ENCODE data around the gene CER1. TPM values are rescaled to one million over a fixed set of nuclear protein-coding genes. Genes with fewer than 3 reads are reported as not detected.

CER1 gene, protein sequence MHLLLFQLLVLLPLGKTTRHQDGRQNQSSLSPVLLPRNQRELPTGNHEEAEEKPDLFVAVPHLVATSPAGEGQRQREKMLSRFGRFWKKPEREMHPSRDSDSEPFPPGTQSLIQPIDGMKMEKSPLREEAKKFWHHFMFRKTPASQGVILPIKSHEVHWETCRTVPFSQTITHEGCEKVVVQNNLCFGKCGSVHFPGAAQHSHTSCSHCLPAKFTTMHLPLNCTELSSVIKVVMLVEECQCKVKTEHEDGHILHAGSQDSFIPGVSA
- under 1 TPM in 8 of 12 donors, not detected in 4; 0.09 to 0.97 (median 0.27) TPM for polyA plus RNA-seq (ENCODE audit: insufficient read length in 12 of 12)
- long read RNA-seq, donor 1 = 0 reads
- long read RNA-seq, donor 2 = 0 reads
- long read RNA-seq, donor 3 = 0 reads
- long read RNA-seq, donor 4 = 0 reads
- long read RNA-seq, donor 5 = 0 reads
- long read RNA-seq, donor 6 = 0 reads
- long read RNA-seq, donor 7 = 0 reads
- long read RNA-seq, donor 8 = 0 reads
- long read RNA-seq, donor 9 = 0 reads
- long read RNA-seq, donor 10 = 0 reads
- long read RNA-seq, donor 11 = 0 reads

DNA sequence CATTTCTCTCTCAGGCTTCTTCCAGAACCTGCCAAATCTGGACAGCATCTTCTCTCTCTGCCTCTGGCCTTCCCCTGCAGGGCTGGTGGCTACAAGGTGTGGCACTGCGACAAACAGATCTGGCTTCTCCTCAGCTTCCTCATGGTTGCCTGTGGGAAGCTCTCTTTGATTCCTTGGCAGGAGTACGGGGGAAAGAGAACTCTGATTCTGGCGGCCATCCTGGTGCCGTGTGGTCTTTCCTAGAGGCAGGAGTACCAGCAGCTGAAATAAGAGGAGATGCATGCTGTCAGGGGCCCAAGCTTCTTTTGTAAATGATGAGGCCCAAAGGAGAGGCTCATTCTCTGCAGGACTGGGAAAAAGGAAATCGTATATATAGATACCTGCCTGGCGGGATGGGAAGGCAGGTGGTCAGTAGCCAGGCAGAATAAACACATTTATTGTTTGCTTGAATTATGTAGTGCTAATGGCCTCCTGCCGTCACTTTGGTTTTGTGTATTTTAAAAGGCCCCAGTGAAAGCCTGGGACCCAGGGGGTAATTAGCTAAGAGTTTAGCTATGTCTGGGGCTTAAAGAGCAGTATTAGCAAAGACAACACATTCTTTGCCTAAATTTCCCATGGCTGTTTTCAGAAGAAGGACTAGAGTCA, at the start of gene CER1:
Gene CER1, minus strand, starts transcription at position 343 of the 645 bp plus-strand sequence. Its CDS starts 61 bp downstream, at position 282.
- no peak for DNase-seq

DNA sequence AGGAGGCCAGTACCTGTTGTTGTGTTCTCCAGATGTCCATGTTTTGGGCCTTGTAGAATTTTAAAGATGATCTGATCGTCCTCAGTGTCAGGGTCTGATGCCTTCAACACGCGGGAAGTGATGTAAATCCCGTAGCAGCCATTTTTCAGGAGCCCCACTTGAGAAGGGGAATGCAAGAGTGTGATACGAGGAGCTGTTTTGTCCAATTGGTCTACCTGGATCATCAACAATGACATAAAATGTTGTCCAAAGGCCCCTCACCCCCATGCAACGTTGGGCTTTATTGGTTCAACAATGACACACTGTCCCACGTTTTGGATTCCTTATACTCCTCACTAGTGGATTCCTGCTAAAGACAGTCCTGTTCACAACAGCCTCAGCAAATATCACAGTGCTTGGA, 48.1 kb upstream of the CER1 start:
- no peak for DNase-seq

DNA sequence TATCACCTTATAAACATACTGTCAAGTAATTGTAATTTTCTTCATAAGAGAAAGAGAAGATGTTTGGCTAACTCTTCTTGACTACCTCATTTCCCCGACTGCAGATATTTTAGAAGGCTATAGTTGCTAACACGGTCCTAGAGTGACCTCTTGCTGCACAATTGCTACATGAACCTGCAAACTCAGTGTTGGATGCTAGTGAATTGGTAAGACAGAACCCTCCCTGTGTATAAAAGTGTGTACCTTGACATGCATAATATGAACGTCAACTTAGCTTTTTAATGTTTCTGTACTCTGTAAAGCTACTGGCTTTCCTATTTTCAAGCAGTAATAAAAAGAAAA, 46.7 kb upstream of the CER1 start:
- DNase-seq = peak; percentile 63

DNA sequence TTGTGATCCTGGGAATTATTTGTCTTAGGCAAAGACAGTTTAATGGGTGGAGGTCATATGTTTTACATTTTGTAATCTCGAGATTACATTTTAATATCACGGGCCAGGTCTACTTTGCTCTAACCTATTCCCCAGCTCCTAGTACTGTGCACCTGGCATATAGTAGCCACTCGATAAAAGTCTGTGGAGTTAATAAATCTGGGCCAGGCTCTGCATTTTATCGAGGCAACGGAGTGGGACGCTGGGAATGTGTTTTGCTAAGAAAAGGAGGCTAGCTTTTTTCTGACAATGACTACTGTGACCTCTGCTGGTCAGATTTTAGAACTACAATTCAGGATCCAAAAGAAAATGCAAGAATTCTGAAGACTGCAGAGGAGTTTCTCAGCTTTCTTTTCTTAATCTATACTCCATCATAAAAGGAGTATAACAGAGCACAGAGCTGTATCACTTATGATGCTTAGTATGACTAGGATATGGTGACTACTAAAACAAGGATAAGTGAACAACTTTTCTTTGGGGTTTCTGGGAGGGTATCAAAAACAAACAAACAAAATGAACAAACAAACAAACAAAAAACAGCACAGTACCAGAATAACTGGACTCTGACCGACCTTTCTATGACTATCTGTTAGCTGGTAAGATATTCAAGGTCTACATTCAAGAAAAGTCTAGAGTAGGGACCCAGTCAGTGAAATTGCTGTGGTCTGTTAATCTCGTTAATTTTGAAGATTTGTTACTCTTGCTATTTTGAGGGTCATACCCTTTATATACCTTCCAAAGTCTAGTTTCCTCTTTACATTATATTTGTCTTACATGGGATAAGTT, 46.1 kb upstream of the CER1 start:
- peak; percentile 84 for DNase-seq

DNA sequence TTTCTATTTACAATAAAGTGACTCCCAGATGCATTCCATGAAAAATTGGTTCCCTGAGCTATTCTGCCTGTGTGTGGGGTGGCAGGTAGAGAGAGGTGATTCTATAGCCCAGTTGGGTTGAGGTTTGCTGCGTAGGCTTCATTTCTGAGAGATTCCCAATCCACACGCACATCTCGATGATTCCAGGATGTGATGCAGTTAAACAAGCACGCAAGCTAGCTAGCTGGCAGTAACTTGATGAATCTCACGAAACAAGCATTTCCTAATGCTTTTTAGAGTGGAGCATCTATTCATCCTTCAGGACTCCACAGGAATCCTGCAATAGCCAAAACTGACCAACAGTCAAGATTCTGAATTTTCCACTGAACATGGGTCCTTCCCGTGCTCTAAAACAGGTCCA, 43.8 kb upstream of the CER1 start:
- DNase-seq = no peak

DNA sequence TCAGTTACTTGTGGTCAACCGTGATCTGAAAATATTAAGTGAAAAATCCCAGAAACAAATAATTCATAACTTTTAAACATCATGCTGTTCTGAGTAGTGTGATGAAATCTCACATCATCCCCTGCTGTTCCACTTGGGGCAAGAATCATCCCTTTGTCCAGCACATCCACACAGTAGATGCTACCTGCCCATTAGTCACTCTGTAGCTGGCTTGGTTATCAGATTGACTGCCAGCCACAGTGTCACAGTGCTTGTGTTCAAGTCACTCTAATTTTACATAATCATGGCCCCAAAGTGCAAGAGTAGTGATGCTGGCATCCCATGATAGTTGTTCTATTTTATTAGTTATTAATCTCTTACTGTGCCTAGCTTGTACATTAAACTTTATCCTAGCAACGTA, 39.1 kb upstream of the CER1 start:
- no peak for DNase-seq

DNA sequence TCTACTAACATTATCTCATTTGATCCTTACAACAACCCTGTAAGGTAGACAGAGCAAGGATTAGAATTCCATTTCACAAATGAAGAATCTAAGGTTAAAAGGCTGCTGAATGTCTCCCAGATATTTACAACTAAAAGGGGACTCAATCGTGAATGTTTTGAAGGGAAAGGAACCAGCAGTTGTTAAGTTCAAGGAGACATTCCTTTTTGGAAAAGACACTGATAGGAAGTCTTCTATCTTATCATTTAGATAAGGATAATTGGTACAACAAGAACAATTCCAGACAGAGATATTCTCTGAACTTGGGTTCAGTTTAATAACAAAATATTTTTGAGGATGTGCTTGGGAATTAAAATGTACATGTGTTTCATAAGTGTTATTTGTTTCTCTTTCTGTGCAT, 37.5 kb upstream of the CER1 start:
- no peak for DNase-seq

DNA sequence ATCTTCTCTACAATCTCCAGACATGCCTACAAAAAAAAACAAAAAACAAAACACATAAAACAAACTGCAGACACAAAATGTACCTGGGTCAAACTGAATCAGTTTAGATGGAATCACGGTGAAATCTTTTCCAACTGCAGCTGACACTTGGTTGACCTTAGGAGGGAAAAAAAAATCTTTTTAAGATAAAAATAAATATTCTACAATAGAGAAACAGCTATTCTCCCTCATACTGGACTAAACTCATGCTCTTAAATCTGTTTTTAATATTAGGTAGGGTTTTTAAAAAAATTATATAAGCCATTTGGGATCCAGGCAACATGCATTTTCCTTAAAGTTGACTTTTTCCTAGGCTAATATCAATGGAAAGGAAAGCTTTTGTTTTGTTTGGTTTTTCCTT, 33.8 kb upstream of the CER1 start:
- peak; percentile 49 for DNase-seq

DNA sequence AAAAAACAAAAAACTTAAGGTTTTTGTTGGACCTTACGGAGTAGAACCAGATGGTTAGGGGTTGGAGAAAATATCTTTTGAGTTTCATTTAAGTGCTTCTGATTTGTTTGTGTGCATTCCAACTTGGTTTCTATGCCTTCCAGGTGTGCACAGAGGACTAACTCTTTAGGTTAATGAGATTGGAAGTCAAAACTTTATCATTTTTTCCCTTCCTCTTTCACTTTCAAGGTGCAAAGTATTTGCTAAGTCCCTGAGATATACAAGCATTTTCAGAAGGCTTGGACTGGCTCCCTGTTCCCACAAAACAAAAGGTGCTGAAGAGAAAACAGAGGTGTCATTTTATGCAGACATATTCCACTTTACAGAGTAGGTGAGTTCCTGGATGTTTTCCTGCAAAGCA, 30.3 kb upstream of the CER1 start:
- no peak for DNase-seq

DNA sequence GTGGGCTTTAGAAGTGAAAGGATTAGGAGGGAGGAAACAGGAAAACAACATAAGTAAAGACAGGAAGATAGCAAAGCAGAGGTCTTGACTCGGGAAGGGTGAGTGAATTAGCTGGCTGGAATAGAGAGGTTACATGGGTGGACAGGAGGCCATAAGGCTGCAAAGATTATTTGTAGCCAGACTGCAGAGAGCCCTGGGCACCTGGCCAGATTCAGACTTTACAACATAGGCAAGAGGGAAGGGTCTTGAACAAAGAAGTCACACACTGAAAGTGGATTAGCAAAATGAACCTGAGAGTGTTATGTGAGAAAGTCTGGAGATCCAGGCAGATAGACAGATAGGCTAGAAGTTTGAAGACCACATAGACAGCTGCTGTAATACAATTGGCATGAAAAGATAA, 29.7 kb upstream of the CER1 start:
- no peak for DNase-seq

DNA sequence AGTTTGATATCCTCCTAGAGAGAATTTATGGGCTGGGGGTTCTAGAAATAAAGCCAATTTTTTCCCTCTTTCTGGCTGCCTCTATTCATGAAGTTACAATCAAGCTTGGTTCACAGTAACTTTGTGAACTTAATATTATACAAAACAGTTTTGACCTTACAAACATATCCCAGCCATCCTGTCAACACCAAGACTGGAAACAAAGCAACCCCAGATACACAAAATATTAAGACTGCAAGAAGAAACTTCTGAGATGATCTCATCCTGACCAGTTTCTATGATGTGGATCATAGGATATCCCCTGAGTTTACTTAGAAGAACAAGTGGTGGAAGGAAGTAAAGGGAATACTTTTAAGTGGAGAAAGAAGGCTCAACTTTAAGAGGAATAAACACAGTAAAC, 28.3 kb upstream of the CER1 start:
- DNase-seq = peak; percentile 78

DNA sequence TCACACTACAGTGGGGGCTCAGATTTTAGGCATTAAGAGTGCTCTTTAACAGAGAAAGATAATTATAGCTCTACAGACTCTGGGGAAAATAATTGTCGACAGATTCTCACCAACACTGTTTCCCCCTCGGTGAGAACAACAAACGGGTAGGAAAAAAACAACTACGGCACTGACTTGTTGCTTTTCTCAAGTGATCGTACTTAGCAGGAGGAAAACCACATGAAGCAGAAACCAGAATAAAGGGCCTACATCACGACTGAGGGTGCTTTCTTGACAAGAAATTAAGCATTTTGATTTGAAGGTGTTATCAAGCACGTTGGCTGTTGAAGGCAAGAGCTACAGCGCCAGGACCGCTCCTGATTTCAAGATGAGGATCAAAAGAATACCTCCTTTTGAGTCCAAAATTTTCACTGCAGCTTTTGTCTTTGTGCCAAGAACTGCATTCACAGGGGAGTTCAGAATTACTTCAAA, 27.2 kb upstream of the CER1 start:
- no peak for DNase-seq

DNA sequence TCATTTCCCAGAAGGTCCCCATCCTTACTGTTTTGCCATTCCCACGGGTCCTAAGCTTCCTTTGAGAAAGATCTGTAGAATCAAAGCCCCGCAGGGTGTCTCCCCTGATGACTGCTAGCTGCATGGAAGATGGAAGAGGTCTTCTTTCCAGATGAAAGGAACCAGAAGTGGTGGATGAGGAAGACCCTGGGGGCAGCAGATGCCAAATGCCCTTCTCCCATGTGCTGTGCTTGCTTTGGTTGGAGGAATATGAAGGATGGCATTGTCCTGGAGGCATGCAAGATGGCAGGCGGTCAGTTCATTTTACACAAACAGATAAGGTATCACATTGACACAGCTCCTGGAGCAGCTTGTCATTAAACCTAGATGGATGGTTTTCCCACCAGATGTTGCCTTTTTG, 25.8 kb upstream of the CER1 start:
- no peak for DNase-seq

DNA sequence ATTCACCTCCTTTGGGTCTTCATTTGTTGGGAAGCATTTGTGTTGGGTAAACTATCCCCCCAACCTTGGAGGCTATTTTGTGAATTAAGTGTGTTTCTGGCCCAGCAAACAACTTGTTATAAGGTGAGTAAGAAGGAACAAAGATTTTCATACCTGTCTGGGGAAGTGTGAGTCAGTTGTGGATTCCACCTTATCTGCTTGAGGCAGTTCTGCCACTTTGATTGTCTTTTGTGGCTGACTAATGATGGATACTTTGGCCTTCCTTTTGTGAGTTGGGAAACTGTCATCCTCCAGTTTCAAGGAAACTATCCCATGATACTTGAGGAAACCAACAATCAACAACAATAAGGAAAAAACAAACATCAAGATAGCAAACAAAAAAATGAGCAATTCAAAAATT, 24.6 kb upstream of the CER1 start:
- no peak for DNase-seq

DNA sequence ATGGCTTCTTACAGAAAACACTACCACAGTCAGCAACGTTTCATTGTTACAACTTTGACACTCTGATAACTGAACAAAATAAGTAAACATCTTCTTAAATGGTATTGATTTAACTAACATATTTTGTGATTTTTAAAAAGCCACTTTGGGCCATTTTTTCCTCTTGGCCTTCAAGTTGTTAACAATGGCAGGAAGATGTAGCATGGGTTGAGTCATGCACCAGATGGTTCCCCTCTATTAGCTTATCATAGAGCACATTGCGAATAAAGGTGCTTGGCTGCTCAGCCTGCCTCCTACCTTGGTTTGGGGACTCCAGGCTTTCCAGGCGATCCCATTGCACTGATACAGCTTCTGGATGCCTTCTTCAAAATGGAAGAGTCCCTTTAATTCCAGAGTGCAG, 24.1 kb upstream of the CER1 start:
- no peak for DNase-seq

DNA sequence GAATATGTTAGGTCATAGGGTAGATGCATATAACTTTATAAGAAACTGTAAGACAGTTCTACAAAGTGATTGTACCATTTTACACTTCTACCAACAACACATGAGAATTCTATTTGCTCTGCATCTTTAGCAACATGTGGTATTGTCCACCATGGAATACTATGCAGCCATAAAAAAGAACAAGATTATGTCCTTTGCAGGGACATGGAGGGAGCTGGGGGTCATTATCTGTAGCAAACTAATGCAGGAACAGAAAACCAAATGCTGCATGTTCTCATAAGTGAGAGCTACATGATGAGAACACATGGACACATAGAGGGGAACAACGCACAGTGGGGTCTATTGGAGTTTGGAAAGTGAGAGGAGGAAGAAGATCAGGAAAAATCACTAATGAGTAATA, 22.2 kb upstream of the CER1 start:
- no peak for DNase-seq

DNA sequence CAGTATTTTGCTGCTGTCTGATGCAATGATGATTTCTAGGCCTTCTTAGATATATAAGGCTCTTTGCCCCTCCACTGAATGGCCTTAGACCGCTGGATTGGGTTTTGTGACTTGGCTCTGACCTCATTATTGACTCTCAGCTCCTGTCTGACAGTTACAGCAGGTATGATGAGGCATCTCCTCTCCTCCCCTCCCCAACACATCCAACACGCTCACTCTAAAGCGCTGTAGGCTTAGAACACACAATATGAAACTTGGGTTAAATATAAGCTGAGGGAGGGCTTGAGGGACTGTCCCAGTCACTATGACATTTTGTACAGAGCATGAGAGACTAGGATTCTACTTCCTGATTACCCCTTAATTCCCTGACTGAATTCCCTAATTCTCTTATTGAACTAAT, 18.8 kb upstream of the CER1 start:
- DNase-seq = no peak

DNA sequence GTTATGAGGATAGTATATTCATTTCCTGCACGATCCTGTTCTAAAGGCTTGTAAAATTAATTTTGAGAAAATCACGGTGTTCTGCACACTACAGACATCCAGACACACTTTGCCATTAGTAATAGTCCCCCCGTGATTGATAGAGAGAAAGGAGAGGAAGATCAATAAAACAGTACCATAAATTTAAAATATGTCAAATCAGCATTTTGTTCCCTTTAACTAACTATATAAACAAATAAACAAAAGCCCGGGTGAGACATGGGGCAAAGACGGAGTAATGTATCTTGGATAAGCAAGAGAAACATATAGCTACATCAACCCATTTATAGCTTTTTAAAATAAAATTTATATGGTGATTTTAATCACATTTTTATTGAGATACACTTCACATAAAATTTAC, 10.6 kb upstream of the CER1 start:
- DNase-seq = no peak

DNA sequence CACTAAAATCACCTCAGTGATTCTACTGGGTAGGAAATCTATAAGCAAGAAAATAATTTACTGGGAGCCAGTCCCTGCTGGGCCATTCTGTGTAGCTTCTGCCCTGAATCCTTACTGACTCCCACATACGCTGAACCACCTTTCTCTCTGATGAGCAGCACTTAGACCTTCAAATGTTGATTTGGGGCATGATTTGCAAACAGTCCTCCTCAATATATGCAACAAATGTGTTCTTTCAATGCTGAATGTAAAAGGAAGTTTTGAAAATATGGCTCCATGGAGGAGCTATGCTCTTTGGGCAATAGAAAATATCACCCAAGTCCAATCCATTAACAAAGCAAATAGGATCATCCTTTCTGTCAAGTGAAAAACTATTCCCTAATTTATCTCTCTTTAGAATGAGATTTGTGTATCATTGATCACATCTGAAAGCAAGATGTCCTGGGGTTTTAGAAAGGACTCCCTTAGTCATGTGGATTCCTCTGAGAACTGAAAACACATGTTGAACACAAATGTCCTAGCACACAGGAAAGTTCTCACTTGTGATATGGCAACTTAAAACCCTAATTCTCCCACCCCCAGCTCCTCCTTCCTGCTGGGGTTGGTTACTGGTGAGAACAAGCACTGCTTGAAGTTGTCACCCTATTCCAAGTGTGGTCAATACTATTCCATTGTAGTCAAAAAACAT, 8.9 kb upstream of the CER1 start:
- DNase-seq = no peak

DNA sequence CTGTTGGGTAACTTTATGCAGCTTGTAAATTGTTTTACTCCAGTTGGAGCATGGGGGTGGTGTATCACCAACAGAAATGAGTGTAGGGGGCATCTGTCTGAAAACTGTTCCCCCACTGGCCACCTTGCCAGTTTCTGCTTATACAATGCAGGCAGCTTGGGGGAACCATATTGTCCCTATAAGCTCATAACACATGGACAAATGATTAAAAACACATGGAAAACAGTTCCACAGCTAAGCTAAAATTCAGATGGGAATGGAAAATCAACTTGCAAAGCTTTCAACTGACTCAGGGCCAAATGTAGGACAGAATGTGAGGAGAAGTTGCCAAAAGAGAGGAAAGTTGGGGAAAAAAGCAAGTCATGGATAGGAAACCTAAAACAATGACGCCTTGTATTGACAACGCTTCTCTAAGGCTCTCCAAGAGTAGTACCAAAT, 7.9 kb upstream of the CER1 start:
- DNase-seq = peak; percentile 93

DNA sequence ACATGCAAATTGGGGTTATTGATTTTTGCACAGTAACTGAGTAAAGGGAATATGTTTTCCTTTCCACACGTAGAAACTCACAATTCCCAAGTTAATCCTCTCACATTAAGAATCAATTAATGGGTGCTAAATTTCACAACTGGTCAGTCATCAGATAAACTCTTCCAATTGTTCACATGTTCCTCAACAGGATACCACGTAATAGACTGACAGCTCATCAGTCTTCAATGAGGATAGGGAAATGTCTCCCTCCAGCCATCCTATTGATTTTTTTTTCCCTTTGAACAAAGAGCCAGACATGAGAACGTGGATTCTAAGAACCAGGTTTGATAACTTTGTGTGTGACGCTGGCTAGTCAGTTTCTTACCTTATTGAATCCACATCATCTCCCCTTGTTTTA, 768 bp upstream of the CER1 start:
- DNase-seq = no peak

All from muscle of arm (tissue), 14 donors.